HUES6 (cell line): ENCODE results near the gene EHD1.

ENCODE experiments used
- H3K27ac ChIP-seq: 2 replicates; pipeline ENCODE4 v1.7.0; 2013; ENCODE audit warnings: low read depth, mild to moderate bottlenecking, low read length, inconsistent platforms
- H3K27me3 ChIP-seq: 2 replicates; pipeline ENCODE4 v1.6.1; 2013; ENCODE audit warnings: low read length; ENCODE audit not compliant: control insufficient read depth, insufficient read depth
- H3K36me3 ChIP-seq: 2 replicates; pipeline ENCODE4 v1.6.1; 2013; ENCODE audit warnings: low read length; ENCODE audit not compliant: control insufficient read depth, insufficient read depth
- H3K4me1 ChIP-seq: 2 replicates; pipeline ENCODE4 v1.6.1; 2013; ENCODE audit warnings: low read length; ENCODE audit not compliant: control insufficient read depth, insufficient read depth
- H3K4me3 ChIP-seq: 2 replicates; pipeline ENCODE4 v1.5.1; 2013; ENCODE audit warnings: low read depth, low read length
- H3K9ac ChIP-seq: one replicate; pipeline ENCODE4 v1.6.1; 2013; ENCODE audit warnings: mild to moderate bottlenecking, low read length
- H3K9me3 ChIP-seq: 2 replicates; pipeline ENCODE4 v1.6.1; 2013; ENCODE audit warnings: low read depth, low read length; ENCODE audit not compliant: control insufficient read depth, insufficient read depth

The EHD1 gene

GRCh38 chr11:64878494-64879243 lies at the start of gene EHD1:
EHD1 (minus strand) TSS chr11:64878621; CDS start chr11:64878464, 157 bp downstream.
- peaks cover 23% of the 10 kb centered on the region for H3K4me1 ChIP-seq
- H3K9me3 ChIP-seq, result no peaks in the 10 kb centered on the region
- H3K27ac ChIP-seq, result peak within 1 kb of the TSS; percentile 24; the same call in 1 of the 2 replicates
- no peaks in the 10 kb centered on the region for H3K27me3 ChIP-seq
- peaks cover 5% of the 10 kb centered on the region; the same call in 1 of the 2 replicates for H3K36me3 ChIP-seq
- H3K9ac ChIP-seq, result peak within 1 kb of the TSS; percentile 89
- peak within 1 kb of the TSS; percentile 100 for H3K4me3 ChIP-seq

GRCh38 chr11:64926689-64927088 lies 48.3 kb upstream of the EHD1 start:
- Histone ChIP-seq H3K27me3 (peaks cover 6% of the 10 kb centered on the region), H3K4me1 (peaks cover 6% of the 10 kb centered on the region), H3K9ac (no peak overlapping the region), H3K36me3 (peaks cover 4% of the 10 kb centered on the region; the same call in 1 of the 2 replicates), H3K9me3 (no peaks in the 10 kb centered on the region), H3K4me3 (no peak overlapping the region), H3K27ac (no peak overlapping the region)

- Histone ChIP-seq H3K27me3 (peaks cover 6% of the 10 kb centered on the region), H3K4me3 (peak overlapping the region; percentile 63), H3K36me3 (peaks cover 4% of the 10 kb centered on the region; the same call in 1 of the 2 replicates), H3K4me1 (peaks cover 6% of the 10 kb centered on the region), H3K9me3 (no peaks in the 10 kb centered on the region), H3K27ac (no peak overlapping the region), H3K9ac (no peak overlapping the region)
Observed at GRCh38 chr11:64925536-64926436, 47.4 kb upstream of the EHD1 start.

GRCh38 chr11:64924910-64925284 lies 46.5 kb upstream of the EHD1 start:
- Histone ChIP-seq H3K9ac (no peak overlapping the region), H3K27me3 (peaks cover 6% of the 10 kb centered on the region), H3K9me3 (no peaks in the 10 kb centered on the region), H3K27ac (no peak overlapping the region), H3K36me3 (no peaks in the 10 kb centered on the region), H3K4me3 (peak overlapping the region; percentile 63), H3K4me1 (peaks cover 6% of the 10 kb centered on the region)

- H3K36me3 ChIP-seq, result no peaks in the 10 kb centered on the region
- peak within 1 kb of the TSS; percentile 63 for H3K4me3 ChIP-seq
- peaks cover 6% of the 10 kb centered on the region for H3K4me1 ChIP-seq
- peaks cover 6% of the 10 kb centered on the region for H3K27me3 ChIP-seq
- peak within 1 kb of the TSS; percentile 26; the same call in 1 of the 2 replicates for H3K27ac ChIP-seq
- H3K9ac ChIP-seq, result peak within 1 kb of the TSS; percentile 36
- no peaks in the 10 kb centered on the region for H3K9me3 ChIP-seq
Observed at GRCh38 chr11:64923944-64924909, 45.8 kb upstream of the EHD1 start, which contains the start of gene PPP2R5B. PPP2R5B (plus strand) TSS chr11:64924689; CDS start chr11:64925735, 1,046 bp downstream.

GRCh38 chr11:64923151-64923661 lies 44.8 kb upstream of the EHD1 start:
- Histone ChIP-seq H3K4me1 (peaks cover 6% of the 10 kb centered on the region), H3K9me3 (no peaks in the 10 kb centered on the region), H3K27ac (no peak overlapping the region), H3K4me3 (no peak overlapping the region), H3K9ac (no peak overlapping the region), H3K36me3 (no peaks in the 10 kb centered on the region), H3K27me3 (peaks cover 6% of the 10 kb centered on the region)

- Histone ChIP-seq H3K9ac (no peak overlapping the region), H3K4me3 (no peak overlapping the region), H3K27me3 (peaks cover 6% of the 10 kb centered on the region), H3K4me1 (peaks cover 9% of the 10 kb centered on the region), H3K36me3 (no peaks in the 10 kb centered on the region), H3K27ac (no peak overlapping the region), H3K9me3 (no peaks in the 10 kb centered on the region)
Observed at GRCh38 chr11:64921384-64921783, 43.0 kb upstream of the EHD1 start.

- Histone ChIP-seq H3K36me3 (no peaks in the 10 kb centered on the region), H3K9ac (no peak overlapping the region), H3K9me3 (no peaks in the 10 kb centered on the region), H3K4me3 (no peak overlapping the region), H3K4me1 (peaks cover 16% of the 10 kb centered on the region), H3K27ac (no peak overlapping the region), H3K27me3 (peaks cover 3% of the 10 kb centered on the region)
Observed at GRCh38 chr11:64920124-64920523, 41.7 kb upstream of the EHD1 start.

GRCh38 chr11:64919627-64920026 lies 41.2 kb upstream of the EHD1 start:
- Histone ChIP-seq H3K36me3 (no peaks in the 10 kb centered on the region), H3K27me3 (no peaks in the 10 kb centered on the region), H3K9me3 (no peaks in the 10 kb centered on the region), H3K4me1 (peaks cover 16% of the 10 kb centered on the region), H3K9ac (no peak overlapping the region), H3K27ac (no peak overlapping the region), H3K4me3 (no peak overlapping the region)

GRCh38 chr11:64918017-64918416 lies 39.6 kb upstream of the EHD1 start:
- peaks cover 13% of the 10 kb centered on the region for H3K36me3 ChIP-seq
- peak overlapping the region; percentile 59 for H3K4me3 ChIP-seq
- H3K9ac ChIP-seq, result no peak overlapping the region
- no peaks in the 10 kb centered on the region for H3K27me3 ChIP-seq
- peaks cover 10% of the 10 kb centered on the region for H3K4me1 ChIP-seq
- H3K27ac ChIP-seq, result no peak overlapping the region
- no peaks in the 10 kb centered on the region for H3K9me3 ChIP-seq
